Smooth muscle cell (in vitro differentiated cells): Measurements from ENCODE around the gene BAHCC1. TPM values are rescaled to one million over a fixed set of nuclear protein-coding genes. Genes with fewer than 3 reads are reported as not detected.

ENCODE experiments used
- DNase-seq: peaks from one replicate; lab custom pipeline; 2025; ENCODE audit not compliant: unreplicated experiment; lab: John Stamatoyannopoulos, UW
- H2AFZ ChIP-seq: fragments of 200-600 bp; sonication (generic); 2 replicates; pipeline ENCODE4 v1.6.0; 2016; ENCODE audit warnings: antibody characterized with exemption, low read depth, mild to moderate bottlenecking
- H3F3A ChIP-seq: fragments of 200-600 bp; sonication (generic); 2 replicates; pipeline ENCODE4 v1.6.0; 2017; ENCODE audit warnings: antibody characterized with exemption, low read depth
- H3K27ac ChIP-seq: fragments of 200-600 bp; sonication (generic); 2 replicates; pipeline ENCODE4 v1.5.1; 2016; ENCODE audit warnings: low read depth, mild to moderate bottlenecking
- H3K27me3 ChIP-seq: fragments of 200-600 bp; sonication (generic); 2 replicates; pipeline ENCODE4 v1.6.1; 2016; ENCODE audit warnings: low read depth, mild to moderate bottlenecking
- H3K36me3 ChIP-seq: fragments of 200-600 bp; sonication (generic); 2 replicates; pipeline ENCODE4 v1.5.1; 2016; ENCODE audit warnings: low read depth
- H3K4me1 ChIP-seq: fragments of 200-600 bp; sonication (generic); 2 replicates; pipeline ENCODE4 v1.5.1; 2016; ENCODE audit warnings: low read depth
- H3K4me2 ChIP-seq: fragments of 200-600 bp; sonication (generic); 2 replicates; pipeline ENCODE4 v1.6.0; 2016; ENCODE audit warnings: mild to moderate bottlenecking
- H3K4me3 ChIP-seq: fragments of 200-600 bp; sonication (generic); 2 replicates; pipeline ENCODE4 v1.5.1; 2016; ENCODE audit warnings: mild to moderate bottlenecking
- H3K79me2 ChIP-seq: fragments of 200-600 bp; sonication (generic); 2 replicates; pipeline ENCODE4 v1.6.0; 2016; ENCODE audit warnings: low read depth, mild to moderate bottlenecking
- H3K9ac ChIP-seq: fragments of 200-600 bp; sonication (generic); 2 replicates; pipeline ENCODE4 v1.6.0; 2016; ENCODE audit warnings: low read depth
- H3K9me3 ChIP-seq: fragments of 200-600 bp; sonication (generic); replicated peaks from 2 replicates; pipeline ENCODE4 v1.5.1; 2016; ENCODE audit warnings: low read depth
- H4K20me1 ChIP-seq: fragments of 200-600 bp; sonication (generic); 2 replicates; pipeline ENCODE4 v1.6.0; 2016; ENCODE audit warnings: low read depth
- WGBS: methylation state at CpG from one replicate; pipeline ENCODE4 v1.1.7; 2016; ENCODE audit warnings: low lambda C conversion rate; 5-methylcytosine and 5-hydroxymethylcytosine counted together
- polyA plus RNA-seq: library from polyadenylated mRNA; unstranded; fragments of >200 nt; fragmentation: Nextera tagmentation; extraction: Ambion mirVana; gene quantifications from 2 replicates; pipeline ENCODE4 v1.2.1, GENCODE V29; 2016
- total RNA-seq: library from RNA; depleted of rRNA; stranded (reverse); fragments of >200 nt; gene quantifications from 2 replicates; pipeline ENCODE4 v1.2.3, GENCODE V29; 2014
- TF ChIP-seq, protein P1 (sequence below): fragments of 200-600 bp; sonication (generic); IDR thresholded peaks from 2 replicates; pipeline ENCODE4 v1.5.1; 2017; ENCODE audit warnings: borderline replicate concordance, mild to moderate bottlenecking, antibody characterized with exemption; ENCODE audit not compliant: insufficient read depth, poor library complexity, severe bottlenecking

The BAHCC1 gene
- total and polyA plus RNA-seq, 2 experiments from 2014 or later = 3.2 to 4.6 TPM

DNA sequence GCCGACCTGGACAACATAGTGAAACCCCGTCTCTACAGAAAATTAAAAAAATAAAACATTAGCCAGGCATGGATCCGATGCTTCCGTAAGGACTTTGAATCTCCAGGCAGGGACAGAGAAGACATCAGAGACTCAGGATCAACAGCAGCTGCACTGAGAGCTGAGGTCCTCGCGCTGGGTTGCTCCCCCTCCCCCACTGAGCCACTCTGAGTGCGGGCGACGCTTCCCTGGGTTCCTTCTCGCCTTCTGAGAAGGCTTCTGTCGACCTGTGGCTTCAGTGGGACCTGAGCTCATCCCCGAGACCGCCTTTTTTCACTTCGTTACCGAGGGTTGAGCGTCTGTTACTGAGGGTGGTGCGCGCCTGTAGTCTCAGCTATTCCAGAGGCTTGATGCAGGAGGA is 96.9 kb downstream of the BAHCC1 start:
- Histone ChIP-seq H3K4me2 (no peak overlapping the region), H2AFZ (no peak overlapping the region), H3K36me3 (no peaks in the 10 kb centered on the region), H3K9ac (no peak overlapping the region), H3K79me2 (no peaks in the 10 kb centered on the region), H3K4me1 (peaks cover 26% of the 10 kb centered on the region), H3K9me3 (no peaks in the 10 kb centered on the region), H3K27ac (no peak overlapping the region), H3K4me3 (no peak overlapping the region), H3K27me3 (no peaks in the 10 kb centered on the region), H3F3A (no peaks in the 10 kb centered on the region), H4K20me1 (no peaks in the 10 kb centered on the region)
- no peak for DNase-seq
- TF ChIP-seq, protein P1, sequence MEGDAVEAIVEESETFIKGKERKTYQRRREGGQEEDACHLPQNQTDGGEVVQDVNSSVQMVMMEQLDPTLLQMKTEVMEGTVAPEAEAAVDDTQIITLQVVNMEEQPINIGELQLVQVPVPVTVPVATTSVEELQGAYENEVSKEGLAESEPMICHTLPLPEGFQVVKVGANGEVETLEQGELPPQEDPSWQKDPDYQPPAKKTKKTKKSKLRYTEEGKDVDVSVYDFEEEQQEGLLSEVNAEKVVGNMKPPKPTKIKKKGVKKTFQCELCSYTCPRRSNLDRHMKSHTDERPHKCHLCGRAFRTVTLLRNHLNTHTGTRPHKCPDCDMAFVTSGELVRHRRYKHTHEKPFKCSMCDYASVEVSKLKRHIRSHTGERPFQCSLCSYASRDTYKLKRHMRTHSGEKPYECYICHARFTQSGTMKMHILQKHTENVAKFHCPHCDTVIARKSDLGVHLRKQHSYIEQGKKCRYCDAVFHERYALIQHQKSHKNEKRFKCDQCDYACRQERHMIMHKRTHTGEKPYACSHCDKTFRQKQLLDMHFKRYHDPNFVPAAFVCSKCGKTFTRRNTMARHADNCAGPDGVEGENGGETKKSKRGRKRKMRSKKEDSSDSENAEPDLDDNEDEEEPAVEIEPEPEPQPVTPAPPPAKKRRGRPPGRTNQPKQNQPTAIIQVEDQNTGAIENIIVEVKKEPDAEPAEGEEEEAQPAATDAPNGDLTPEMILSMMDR = no peak
- 67% methylated on average over 18 of the region's 18 CpGs for WGBS

DNA sequence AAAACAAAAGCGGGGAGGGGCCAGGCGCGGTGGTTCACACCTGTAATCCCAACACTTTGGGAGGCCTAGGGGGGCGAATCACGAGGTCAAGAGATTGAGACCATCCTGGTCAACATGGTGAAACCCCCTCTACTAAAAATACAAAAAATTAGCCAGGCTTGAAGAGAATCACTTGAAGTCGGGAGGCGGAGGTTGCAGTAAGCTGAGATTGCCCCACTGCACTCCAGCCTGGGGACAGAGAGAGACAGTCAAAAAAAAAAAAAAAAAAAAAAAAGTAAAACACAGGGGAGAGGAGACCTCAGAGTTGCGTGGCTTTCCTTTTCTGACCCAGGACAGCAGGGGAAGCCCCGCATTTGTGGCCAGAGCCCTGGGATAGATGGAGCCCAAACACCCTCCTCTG is 97.4 kb downstream of the BAHCC1 start:
- no peak overlapping the region for H2AFZ ChIP-seq
- H3K4me3 ChIP-seq = no peak overlapping the region
- TF ChIP-seq, protein P1 = no peak
- no peak overlapping the region for H3K27ac ChIP-seq
- H3F3A ChIP-seq = no peaks in the 10 kb centered on the region
- no peaks in the 10 kb centered on the region for H3K9me3 ChIP-seq
- H3K4me1 ChIP-seq = peaks cover 21% of the 10 kb centered on the region
- H3K4me2 ChIP-seq = no peak overlapping the region
- no peaks in the 10 kb centered on the region for H3K36me3 ChIP-seq
- H3K27me3 ChIP-seq = no peaks in the 10 kb centered on the region
- no peaks in the 10 kb centered on the region for H4K20me1 ChIP-seq
- 98% methylated on average over 9 of the region's 9 CpGs for WGBS
- DNase-seq = no peak
- H3K79me2 ChIP-seq = no peaks in the 10 kb centered on the region
- no peak overlapping the region for H3K9ac ChIP-seq

DNA sequence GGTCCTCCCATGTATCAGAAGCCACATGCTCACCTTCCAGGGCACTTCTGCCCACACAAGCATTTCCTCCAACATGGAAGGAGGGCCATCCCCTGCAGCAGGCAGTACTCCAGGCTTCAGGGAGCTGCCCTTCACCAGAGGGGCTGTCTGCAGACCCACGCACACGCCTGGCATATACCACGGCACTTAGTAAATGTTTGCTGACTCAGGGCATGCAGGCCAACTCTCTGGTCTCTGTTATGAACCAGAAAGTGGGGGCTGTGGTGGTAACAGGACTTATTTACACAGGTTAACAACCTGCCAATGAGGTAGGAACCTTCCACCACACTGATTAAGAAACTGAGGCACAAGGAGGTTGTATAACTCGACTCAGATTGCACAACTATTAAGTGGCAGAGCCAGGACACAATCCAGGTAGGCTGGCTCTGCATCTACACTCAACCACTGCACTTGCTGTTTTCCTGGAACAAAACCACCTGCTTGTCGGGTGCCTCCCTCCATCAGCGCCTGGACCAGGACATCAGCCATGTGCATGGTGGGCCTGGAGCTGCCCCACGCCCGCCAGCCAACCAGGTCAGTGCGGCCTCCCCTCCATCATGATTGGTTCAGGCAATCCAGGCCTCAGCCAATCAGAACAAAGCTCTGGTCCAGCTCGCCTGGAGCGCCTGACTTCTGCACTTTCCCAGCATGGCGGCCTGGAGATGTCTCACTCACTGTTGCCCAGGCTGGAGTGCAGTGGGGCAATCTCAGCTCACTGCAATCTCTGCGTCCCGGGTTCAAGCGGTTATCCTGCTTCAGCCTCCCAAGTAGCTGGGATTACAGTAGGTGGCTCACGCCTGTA is 98.2 kb downstream of the BAHCC1 start:
- TF ChIP-seq, protein P1 = no peak
- no peaks in the 10 kb centered on the region for H3K79me2 ChIP-seq
- H3K27me3 ChIP-seq = no peaks in the 10 kb centered on the region
- H3K4me1 ChIP-seq = peaks cover 18% of the 10 kb centered on the region
- no peak overlapping the region for H3K9ac ChIP-seq
- WGBS = 88% methylated on average over 16 of the region's 16 CpGs
- H3K4me3 ChIP-seq = no peak overlapping the region
- no peak overlapping the region for H3K27ac ChIP-seq
- H3K36me3 ChIP-seq = no peaks in the 10 kb centered on the region
- H3K9me3 ChIP-seq = no peaks in the 10 kb centered on the region
- H2AFZ ChIP-seq = no peak overlapping the region
- no peak for DNase-seq
- H4K20me1 ChIP-seq = no peaks in the 10 kb centered on the region
- H3K4me2 ChIP-seq = no peak overlapping the region
- no peaks in the 10 kb centered on the region for H3F3A ChIP-seq
